PC-9 (cell line): ENCODE measurements around the gene SYNJ1. TPM values are rescaled to one million over a fixed set of nuclear protein-coding genes. Genes with fewer than 3 reads are reported as not detected.

Experiments used
- BruUV-seq: library from RNA; stranded (reverse); fragments of 400-500 nt; replicated peaks from 2 replicates; lab custom pipeline; 2021; lab: Mats Ljungman, UMichigan
- CTCF ChIA-PET: fragments of 300-600 bp; sonication (Branson Sonifier 250); formaldehyde crosslinking; loops from one replicate; lab custom pipeline; 2022; ENCODE audit warnings: antibody characterized with exemption; lab: Charles Lee
- POLR2A ChIA-PET: fragments of 300-600 bp; sonication (Branson Sonifier 250); formaldehyde crosslinking; loops from one replicate; lab custom pipeline; 2022; ENCODE audit warnings: antibody characterized with exemption; ENCODE audit not compliant: unreplicated experiment; lab: Charles Lee
- DNase-seq, 2 experiments: peaks; one replicate each; pipeline versions ENCODE4 v3.0.0 to v3.0.0-alpha.2; 2015 to 2022; ENCODE audit warnings: mixed read lengths in 1 of 2
- H2AFZ ChIP-seq: fragments of 200-600 bp; sonication (generic); 2 replicates; pipeline ENCODE4 v1.8.1; 2017; ENCODE audit warnings: antibody characterized with exemption
- H3F3A ChIP-seq: fragments of 200-600 bp; sonication (generic); 2 replicates; pipeline ENCODE4 v1.8.1; 2017; ENCODE audit warnings: antibody characterized with exemption, mild to moderate bottlenecking, low read depth; ENCODE audit not compliant: insufficient read depth
- H3K27ac ChIP-seq: fragments of 200-600 bp; sonication (generic); 2 replicates; pipeline ENCODE4 v1.6.1; 2016; ENCODE audit warnings: mixed run types
- H3K27me3 ChIP-seq: fragments of 200-600 bp; sonication (generic); 2 replicates; pipeline ENCODE4 v1.6.1; 2016; ENCODE audit warnings: low read depth, mixed run types; ENCODE audit not compliant: insufficient read depth
- H3K36me3 ChIP-seq: fragments of 200-600 bp; sonication (generic); 2 replicates; pipeline ENCODE4 v1.6.1; 2016; ENCODE audit warnings: low read depth, mixed run types
- H3K4me1 ChIP-seq: fragments of 200-600 bp; sonication (generic); replicated peaks from 2 replicates; pipeline ENCODE4 v1.6.1; 2016; ENCODE audit warnings: mixed run types; ENCODE audit not compliant: insufficient read depth
- H3K4me2 ChIP-seq: fragments of 200-600 bp; sonication (generic); 2 replicates; pipeline ENCODE4 v1.6.1; 2017; ENCODE audit warnings: mixed run types
- H3K4me3 ChIP-seq: fragments of 200-600 bp; sonication (generic); 2 replicates; pipeline ENCODE4 v1.6.1; 2016; ENCODE audit warnings: mixed run types
- H3K79me2 ChIP-seq: fragments of 200-600 bp; sonication (generic); 2 replicates; pipeline ENCODE4 v1.6.1; 2017; ENCODE audit warnings: low read depth, mixed run types
- H3K9me2 ChIP-seq: fragments of 200-600 bp; sonication (generic); 2 replicates; pipeline ENCODE4 v1.8.1; 2017; ENCODE audit warnings: mild to moderate bottlenecking; ENCODE audit not compliant: insufficient read depth
- H3K9me3 ChIP-seq: fragments of 200-600 bp; sonication (generic); 2 replicates; pipeline ENCODE4 v1.8.1; 2016; ENCODE audit warnings: low read depth; ENCODE audit not compliant: insufficient read depth
- H4K20me1 ChIP-seq: fragments of 200-600 bp; sonication (generic); 2 replicates; pipeline ENCODE4 v1.8.1; 2017; ENCODE audit not compliant: insufficient read depth
- EZH2 ChIP-seq: fragments of 200-600 bp; sonication (generic); IDR thresholded peaks from 2 replicates; pipeline ENCODE4 v1.8.0; 2017; ENCODE audit warnings: antibody characterized with exemption, low read depth
- intact Hi-C: fragments of 100-400 bp; cut with micrococcal nuclease; formaldehyde crosslinking; loops from one replicate; pipeline ENCODE4 v1.10.0; 2022; ENCODE audit not compliant: unreplicated experiment
- total RNA-seq: library from RNA; stranded (reverse); gene quantifications from 2 replicates; pipeline ENCODE4 v1.2.3, GENCODE V29; 2021
- TF ChIP-seq, protein P1 (sequence below): fragments of 200-600 bp; sonication (generic); conservative IDR thresholded peaks from 2 replicates; pipeline ENCODE4 v1.6.1; 2017; ENCODE audit warnings: mixed run types, antibody characterized with exemption, mild to moderate bottlenecking, moderate library complexity

SYNJ1 gene
- total RNA-seq, 1 experiment from 2014 or later: 4.8 TPM

DNA sequence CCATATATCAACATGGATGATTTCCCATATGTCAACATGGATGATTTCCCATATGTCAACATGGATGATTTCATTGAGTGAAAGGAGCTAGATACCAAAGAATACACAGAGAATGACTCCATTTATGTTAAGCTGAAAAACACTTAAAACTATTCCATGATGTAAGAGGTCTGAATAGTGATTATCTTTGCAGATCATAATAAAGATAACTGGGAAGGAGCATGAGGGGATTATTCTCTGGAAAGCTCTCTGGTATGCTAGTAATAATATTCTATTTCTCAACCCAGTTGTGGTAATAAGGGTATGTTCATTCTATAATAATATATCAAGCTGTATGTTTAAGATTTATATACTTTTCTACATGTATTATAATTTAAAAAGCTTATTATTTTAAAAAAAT lies 14.1 kb downstream of the SYNJ1 start:
- Histone ChIP-seq H4K20me1 (no peaks in the 10 kb centered on the region), H3K9me2 (no peaks in the 10 kb centered on the region), H3K27ac (no peak overlapping the region), H3K79me2 (no peaks in the 10 kb centered on the region), H3K27me3 (no peaks in the 10 kb centered on the region), H2AFZ (no peak overlapping the region), H3K4me1 (no peaks in the 10 kb centered on the region), H3K4me3 (no peak overlapping the region), H3K4me2 (no peak overlapping the region), H3K36me3 (no peaks in the 10 kb centered on the region), H3K9me3 (no peaks in the 10 kb centered on the region), H3F3A (no peaks in the 10 kb centered on the region)
- ChIA-PET CTCF (no interaction called here), POLR2A (interaction anchor here (0.5 kb wide), 1 partner anchor 186 kb away, joined by 7 read pairs; no protein-coding TSS in a partner anchor)
- TF ChIP-seq EZH2: no peak
- TF ChIP-seq, protein P1, sequence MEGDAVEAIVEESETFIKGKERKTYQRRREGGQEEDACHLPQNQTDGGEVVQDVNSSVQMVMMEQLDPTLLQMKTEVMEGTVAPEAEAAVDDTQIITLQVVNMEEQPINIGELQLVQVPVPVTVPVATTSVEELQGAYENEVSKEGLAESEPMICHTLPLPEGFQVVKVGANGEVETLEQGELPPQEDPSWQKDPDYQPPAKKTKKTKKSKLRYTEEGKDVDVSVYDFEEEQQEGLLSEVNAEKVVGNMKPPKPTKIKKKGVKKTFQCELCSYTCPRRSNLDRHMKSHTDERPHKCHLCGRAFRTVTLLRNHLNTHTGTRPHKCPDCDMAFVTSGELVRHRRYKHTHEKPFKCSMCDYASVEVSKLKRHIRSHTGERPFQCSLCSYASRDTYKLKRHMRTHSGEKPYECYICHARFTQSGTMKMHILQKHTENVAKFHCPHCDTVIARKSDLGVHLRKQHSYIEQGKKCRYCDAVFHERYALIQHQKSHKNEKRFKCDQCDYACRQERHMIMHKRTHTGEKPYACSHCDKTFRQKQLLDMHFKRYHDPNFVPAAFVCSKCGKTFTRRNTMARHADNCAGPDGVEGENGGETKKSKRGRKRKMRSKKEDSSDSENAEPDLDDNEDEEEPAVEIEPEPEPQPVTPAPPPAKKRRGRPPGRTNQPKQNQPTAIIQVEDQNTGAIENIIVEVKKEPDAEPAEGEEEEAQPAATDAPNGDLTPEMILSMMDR: no peak
- DNase-seq: no peak
- no TSS peak for BruUV-seq
- intact Hi-C loops: no loop called here

DNA sequence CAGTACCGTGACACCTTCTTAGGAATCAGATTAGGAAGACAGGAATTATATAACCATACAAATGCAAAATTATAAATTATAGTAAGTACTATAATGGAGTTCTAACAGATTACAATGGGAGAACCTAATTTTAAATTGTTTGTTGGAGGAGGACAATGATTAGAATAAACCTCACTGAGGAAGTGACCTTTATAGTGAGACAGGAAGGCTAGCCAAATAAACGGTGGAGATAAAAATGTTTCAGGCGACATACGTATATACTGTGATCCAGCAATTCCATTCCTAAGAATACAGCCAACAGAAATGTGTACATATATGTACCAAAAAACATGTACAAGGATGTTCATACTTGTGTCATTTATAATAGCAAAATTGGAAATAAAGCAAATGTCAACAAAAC lies 15.2 kb downstream of the SYNJ1 start:
- ChIA-PET CTCF (no interaction called here), POLR2A (no interaction called here)
- intact Hi-C loops: no loop called here
- Histone ChIP-seq H2AFZ (no peak overlapping the region), H3K36me3 (no peaks in the 10 kb centered on the region), H3K79me2 (no peaks in the 10 kb centered on the region), H4K20me1 (no peaks in the 10 kb centered on the region), H3K27ac (no peak overlapping the region), H3K9me2 (no peaks in the 10 kb centered on the region), H3K27me3 (no peaks in the 10 kb centered on the region), H3K4me3 (no peak overlapping the region), H3K4me1 (no peaks in the 10 kb centered on the region), H3K4me2 (no peak overlapping the region), H3K9me3 (no peaks in the 10 kb centered on the region), H3F3A (no peaks in the 10 kb centered on the region)
- TF ChIP-seq, protein P1: no peak
- no peak for TF ChIP-seq EZH2
- BruUV-seq: no TSS peak
- no peak for DNase-seq

DNA sequence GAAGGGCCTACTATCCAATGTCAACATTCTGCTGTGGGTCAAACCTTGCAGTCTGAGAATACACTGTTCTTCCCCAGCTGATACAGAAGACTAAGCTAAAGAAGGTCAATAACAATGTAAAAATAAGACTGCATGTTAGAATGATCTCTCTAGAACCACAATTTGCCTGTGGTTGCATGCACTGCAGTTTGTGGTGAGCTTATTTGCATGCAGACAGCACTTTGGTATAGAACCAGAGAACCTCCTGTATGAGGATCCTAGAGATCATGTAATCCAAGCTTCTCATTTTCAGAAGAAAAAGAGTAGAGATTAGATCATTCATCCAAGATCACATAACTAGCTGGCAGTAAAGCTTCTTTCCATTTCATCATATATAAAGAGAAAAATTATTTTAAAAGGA lies 15.8 kb downstream of the SYNJ1 start:
- BruUV-seq: no TSS peak

More for the DNA sequence above, 15.8 kb downstream of the SYNJ1 start:
- no peaks in the 10 kb centered on the region for H3K9me2 ChIP-seq
- no peaks in the 10 kb centered on the region for H3K79me2 ChIP-seq
- H3K27ac ChIP-seq: no peak overlapping the region
- TF ChIP-seq EZH2: no peak
- TF ChIP-seq, protein P1: no peak
- H3K27me3 ChIP-seq: no peaks in the 10 kb centered on the region
- ChIA-PET CTCF (no interaction called here), POLR2A (no interaction called here)
- DNase-seq: no peak
- no peak overlapping the region for H3K4me2 ChIP-seq
- no peaks in the 10 kb centered on the region for H3K9me3 ChIP-seq
- H3K36me3 ChIP-seq: no peaks in the 10 kb centered on the region
- H3K4me3 ChIP-seq: no peak overlapping the region
- H3K4me1 ChIP-seq: no peaks in the 10 kb centered on the region
- intact Hi-C loops: no loop called here
- H2AFZ ChIP-seq: no peak overlapping the region
- H4K20me1 ChIP-seq: no peaks in the 10 kb centered on the region
- H3F3A ChIP-seq: no peaks in the 10 kb centered on the region
